Endodermal cell (in vitro differentiated cells): ENCODE measurements around the gene MINPP1. TPM values are rescaled to one million over a fixed set of nuclear protein-coding genes. Genes with fewer than 3 reads are reported as not detected.

Experiments used
- DNase-seq: peaks from one replicate; pipeline ENCODE4 v3.0.0-alpha.2; 2017
- H3K27ac ChIP-seq: 2 replicates; pipeline ENCODE4 v1.5.1; 2013; ENCODE audit warnings: mild to moderate bottlenecking, low read depth, low read length, moderate library complexity
- H3K27me3 ChIP-seq: 2 replicates; pipeline ENCODE4 v1.6.1; 2013; ENCODE audit warnings: mild to moderate bottlenecking, low read length, moderate library complexity; ENCODE audit not compliant: insufficient read depth, control insufficient read depth, poor library complexity, severe bottlenecking
- H3K36me3 ChIP-seq: 2 replicates; pipeline ENCODE4 v1.7.0; 2013; ENCODE audit warnings: mild to moderate bottlenecking, low read length, moderate library complexity; ENCODE audit not compliant: control insufficient read depth, insufficient read depth
- H3K4me1 ChIP-seq: one replicate; pipeline ENCODE4 v1.7.0; 2013; ENCODE audit warnings: low read length; ENCODE audit not compliant: control insufficient read depth, insufficient read depth
- H3K4me3 ChIP-seq: 2 replicates; pipeline ENCODE4 v1.5.1; 2013; ENCODE audit warnings: mild to moderate bottlenecking, low read length, moderate library complexity
- H3K9ac ChIP-seq: 2 replicates; pipeline ENCODE4 v1.6.1; 2013; ENCODE audit warnings: mild to moderate bottlenecking, low read length, moderate library complexity; ENCODE audit not compliant: poor library complexity, severe bottlenecking; ENCODE audit errors: extremely low read depth
- H3K9me3 ChIP-seq: 2 replicates; pipeline ENCODE4 v1.6.1; 2013; ENCODE audit warnings: mild to moderate bottlenecking, low read length, moderate library complexity; ENCODE audit not compliant: control insufficient read depth
- H3K27ac Mint-ChIP-seq: 2 replicates; pipeline ENCODE4 v1.8.0; 2020; ENCODE audit warnings: mixed read lengths
- H3K27me3 Mint-ChIP-seq: 2 replicates; pipeline ENCODE4 v1.8.0; 2021; ENCODE audit warnings: mild to moderate bottlenecking, mixed read lengths; ENCODE audit not compliant: insufficient read depth
- H3K36me3 Mint-ChIP-seq: 2 replicates; pipeline ENCODE4 v1.8.0; 2020; ENCODE audit warnings: low read depth, mixed read lengths
- H3K4me1 Mint-ChIP-seq: 2 replicates; pipeline ENCODE4 v1.8.0; 2020; ENCODE audit warnings: mixed read lengths
- H3K4me3 Mint-ChIP-seq: 2 replicates; pipeline ENCODE4 v1.8.0; 2020; ENCODE audit warnings: mild to moderate bottlenecking, moderate library complexity, mixed read lengths
- H3K9me3 Mint-ChIP-seq: 2 replicates; pipeline ENCODE4 v1.8.0; 2020; ENCODE audit warnings: mild to moderate bottlenecking, mixed read lengths
- CTCF ChIP-seq: fragments of 200-600 bp; sonication (generic); conservative IDR thresholded peaks from 2 replicates; pipeline ENCODE4 v1.5.0; 2021; ENCODE audit warnings: antibody characterized with exemption, mild to moderate bottlenecking
- WGBS, 2 experiments: methylation state at CpG; one replicate each; pipeline versions ENCODE4 v1.1.5 to v1.1.7; 2013; ENCODE audit warnings: missing lambda C conversion rate in 2 of 2, mixed read lengths in 1 of 2; ENCODE audit not compliant: insufficient coverage in 1 of 2, insufficient read length in 1 of 2; 5-methylcytosine and 5-hydroxymethylcytosine counted together
- total RNA-seq, 2 donors: library from RNA; stranded (reverse); fragmentation: NEBNext Ultra II Directional in 1 of 2; extraction: Animal tissue kit (Norgen Biotek cat#: 25700) in 1 of 2; gene quantifications; 2 replicates in 1 of 2; 3 replicates in 1 of 2; pipeline ENCODE4 v1.2.1, GENCODE V29; 2021

Gene MINPP1
- total RNA-seq, 2 donors from 2014 or later = 32.4 to 40.4 TPM

DNA sequence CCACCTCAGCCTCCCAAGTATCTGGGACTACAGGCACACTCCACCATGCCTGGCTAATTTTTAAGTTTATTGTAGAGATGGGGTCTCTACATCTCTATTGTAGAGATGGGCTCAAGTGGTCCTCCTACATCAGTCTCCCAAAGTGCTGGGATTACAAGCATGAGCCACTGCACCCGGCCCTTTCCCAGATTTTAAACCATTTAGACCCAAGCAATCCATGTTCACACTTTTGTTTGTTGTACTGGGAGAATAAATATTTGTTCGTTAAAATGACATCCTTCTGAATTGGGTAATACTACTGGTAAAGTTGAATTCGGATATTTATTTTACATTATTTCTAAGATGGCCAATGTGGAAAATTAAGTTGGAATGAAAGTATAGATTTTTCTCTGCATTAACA lies 52.7 kb downstream of the MINPP1 start:
- Histone ChIP-seq H3K9me3 (peaks cover 6% of the 10 kb centered on the region), H3K4me3 (no peak overlapping the region), H3K36me3 (peaks cover 11% of the 10 kb centered on the region), H3K9ac (no peak overlapping the region), H3K4me1 (peaks cover 3% of the 10 kb centered on the region), H3K27ac (no peak overlapping the region), H3K27me3 (no peaks in the 10 kb centered on the region)
- DNase-seq = no peak
- Mint-ChIP-seq H3K4me3 (no peak overlapping the region), H3K9me3 (peaks cover 5% of the 10 kb centered on the region), H3K36me3 (peaks cover 12% of the 10 kb centered on the region), H3K27me3 (no peaks in the 10 kb centered on the region), H3K27ac (peak overlapping the region; percentile 35), H3K4me1 (peaks cover 15% of the 10 kb centered on the region)
- TF ChIP-seq CTCF = no peak
- WGBS, 2 experiments = 80 to 95% methylated on average over 1 to 3 of the region's 3 CpGs

DNA sequence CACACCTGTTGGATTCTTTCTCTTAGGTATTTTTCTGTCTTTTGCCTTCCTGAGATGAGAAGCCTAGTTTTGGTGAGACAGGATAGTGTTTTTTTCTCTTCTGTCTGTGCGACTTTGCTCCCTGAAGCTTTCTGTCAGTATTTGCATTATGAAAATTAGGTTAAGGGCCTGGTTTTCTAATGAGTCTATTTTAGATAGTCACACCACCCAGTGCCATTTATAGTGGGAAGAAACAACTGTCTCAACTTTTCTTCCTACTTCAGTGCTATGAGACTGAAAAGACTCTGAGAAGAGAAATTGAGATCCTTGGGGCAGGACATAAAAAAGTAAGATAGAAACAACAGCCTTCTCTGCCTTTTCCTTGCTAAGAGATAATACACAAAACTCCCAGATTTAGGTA lies 53.6 kb downstream of the MINPP1 start:
- Mint-ChIP-seq H3K27me3 (no peaks in the 10 kb centered on the region), H3K27ac (peak overlapping the region; percentile 20), H3K4me1 (peaks cover 15% of the 10 kb centered on the region), H3K36me3 (peaks cover 10% of the 10 kb centered on the region), H3K4me3 (no peak overlapping the region), H3K9me3 (peaks cover 14% of the 10 kb centered on the region)
- DNase-seq = no peak
- TF ChIP-seq CTCF = no peak
- Histone ChIP-seq H3K27me3 (no peaks in the 10 kb centered on the region), H3K4me3 (no peak overlapping the region), H3K4me1 (peaks cover 3% of the 10 kb centered on the region), H3K36me3 (peaks cover 2% of the 10 kb centered on the region), H3K9me3 (peaks cover 13% of the 10 kb centered on the region), H3K27ac (no peak overlapping the region), H3K9ac (no peak overlapping the region)
- WGBS, 2 experiments = no CpG with 5 or more reads among the region's 1 CpG

- H3K27me3 Mint-ChIP-seq = no peaks in the 10 kb centered on the region
- peaks cover 16% of the 10 kb centered on the region for H3K9me3 Mint-ChIP-seq
- peaks cover 5% of the 10 kb centered on the region for H3K36me3 Mint-ChIP-seq
- Histone ChIP-seq H3K9me3 (peaks cover 18% of the 10 kb centered on the region), H3K27ac (no peak overlapping the region), H3K9ac (no peak overlapping the region), H3K27me3 (no peaks in the 10 kb centered on the region), H3K4me1 (peaks cover 3% of the 10 kb centered on the region), H3K36me3 (no peaks in the 10 kb centered on the region), H3K4me3 (no peak overlapping the region)
- H3K27ac Mint-ChIP-seq = peak overlapping the region; percentile 33
- 46 to 53% methylated on average over 3 of the region's 3 CpGs for WGBS, 2 experiments
- TF ChIP-seq CTCF = no peak
- H3K4me3 Mint-ChIP-seq = no peak overlapping the region
- H3K4me1 Mint-ChIP-seq = peaks cover 15% of the 10 kb centered on the region
- peak; percentile 54 for DNase-seq
Observed at GRCh38 chr10:87559392-87559791, 54.7 kb downstream of the MINPP1 start.
